ENCODE results near the gene ATP1A4. TPM values are rescaled to one million over a fixed set of nuclear protein-coding genes. Genes with fewer than 3 reads are reported as not detected.

Gene ATP1A4
- total RNA-seq, 1 donor from 2014 or later: not detected

GRCh38 chr1:160197231-160197630, 45.8 kb downstream of the ATP1A4 start:
- H3K4me1 Mint-ChIP-seq (ENCODE audit: unreplicated experiment): no peaks in the 10 kb centered on the region
- no peaks in the 10 kb centered on the region for H3K36me3 Mint-ChIP-seq (ENCODE audit: unreplicated experiment)
- H3K27ac Mint-ChIP-seq (ENCODE audit: unreplicated experiment): no peak overlapping the region
- H3K4me3 Mint-ChIP-seq (ENCODE audit: unreplicated experiment): no peak overlapping the region
- H3K9me3 Mint-ChIP-seq (ENCODE audit: unreplicated experiment): no peaks in the 10 kb centered on the region
- TF ChIP-seq CTCF (IDR thresholded peaks at IDR 0.05): no peak
- H3K27me3 Mint-ChIP-seq (ENCODE audit: unreplicated experiment): no peaks in the 10 kb centered on the region
- DNase-seq (ENCODE audit: extremely low spot score, unreplicated experiment): no peak

- no peak for DNase-seq (ENCODE audit: extremely low spot score, unreplicated experiment)
- no peak overlapping the region for H3K27ac Mint-ChIP-seq (ENCODE audit: unreplicated experiment)
- peaks cover 9% of the 10 kb centered on the region for H3K4me1 Mint-ChIP-seq (ENCODE audit: unreplicated experiment)
- no peaks in the 10 kb centered on the region for H3K36me3 Mint-ChIP-seq (ENCODE audit: unreplicated experiment)
- TF ChIP-seq CTCF (IDR thresholded peaks at IDR 0.05): no peak
- H3K27me3 Mint-ChIP-seq (ENCODE audit: unreplicated experiment): no peaks in the 10 kb centered on the region
- no peak overlapping the region for H3K4me3 Mint-ChIP-seq (ENCODE audit: unreplicated experiment)
- H3K9me3 Mint-ChIP-seq (ENCODE audit: unreplicated experiment): no peaks in the 10 kb centered on the region
Observed at GRCh38 chr1:160200786-160201185, 49.4 kb downstream of the ATP1A4 start.

GRCh38 chr1:160204526-160205241, 53.3 kb downstream of the ATP1A4 start:
- Mint-ChIP-seq H3K9me3 (ENCODE audit: unreplicated experiment) (no peaks in the 10 kb centered on the region), H3K27me3 (ENCODE audit: unreplicated experiment) (no peaks in the 10 kb centered on the region), H3K27ac (ENCODE audit: unreplicated experiment) (peak overlapping the region; percentile 77), H3K4me1 (ENCODE audit: unreplicated experiment) (peaks cover 45% of the 10 kb centered on the region), H3K36me3 (ENCODE audit: unreplicated experiment) (peaks cover 9% of the 10 kb centered on the region), H3K4me3 (ENCODE audit: unreplicated experiment) (peak overlapping the region; percentile 89)
- TF ChIP-seq CTCF (IDR thresholded peaks at IDR 0.05): no peak
- DNase-seq (ENCODE audit: extremely low spot score, unreplicated experiment): no peak

GRCh38 chr1:160205242-160206035, 54.0 kb downstream of the ATP1A4 start, which contains the start of gene PEA15:
Gene PEA15, plus strand, starts transcription at chr1:160205384. Its CDS starts 6,161 bp downstream, at chr1:160211545.
- peaks cover 47% of the 10 kb centered on the region for H3K4me1 Mint-ChIP-seq (ENCODE audit: unreplicated experiment)
- H3K27me3 Mint-ChIP-seq (ENCODE audit: unreplicated experiment): no peaks in the 10 kb centered on the region
- TF ChIP-seq CTCF (IDR thresholded peaks at IDR 0.05): no peak
- no peaks in the 10 kb centered on the region for H3K9me3 Mint-ChIP-seq (ENCODE audit: unreplicated experiment)
- H3K27ac Mint-ChIP-seq (ENCODE audit: unreplicated experiment): peak within 1 kb of the TSS; percentile 94
- H3K4me3 Mint-ChIP-seq (ENCODE audit: unreplicated experiment): peak within 1 kb of the TSS; percentile 89
- peak; percentile 90 for DNase-seq (ENCODE audit: extremely low spot score, unreplicated experiment)
- H3K36me3 Mint-ChIP-seq (ENCODE audit: unreplicated experiment): peaks cover 15% of the 10 kb centered on the region

- DNase-seq (ENCODE audit: extremely low spot score, unreplicated experiment): no peak
- Mint-ChIP-seq H3K4me1 (ENCODE audit: unreplicated experiment) (peaks cover 47% of the 10 kb centered on the region), H3K4me3 (ENCODE audit: unreplicated experiment) (peak overlapping the region; percentile 89), H3K27ac (ENCODE audit: unreplicated experiment) (peak overlapping the region; percentile 94), H3K36me3 (ENCODE audit: unreplicated experiment) (peaks cover 16% of the 10 kb centered on the region), H3K9me3 (ENCODE audit: unreplicated experiment) (no peaks in the 10 kb centered on the region), H3K27me3 (ENCODE audit: unreplicated experiment) (no peaks in the 10 kb centered on the region)
- TF ChIP-seq CTCF (IDR thresholded peaks at IDR 0.05): no peak
Observed at GRCh38 chr1:160206036-160206389, 54.6 kb downstream of the ATP1A4 start.
